CD4-positive, alpha-beta T cell treated with Interleukin-1 beta for 1 hour (primary cell): ENCODE data around the gene EYS.
"Not testable (repeated sequence)": the region's sequence is repeated elsewhere in the genome, so short reads cannot be mapped to it uniquely, and the experiment has no call there.

ENCODE experiments used
- DNase-seq, 2 donors: peaks; one replicate each; pipeline ENCODE4 v3.0.0-alpha.2; 2020 to 2022

Gene EYS

DNA sequence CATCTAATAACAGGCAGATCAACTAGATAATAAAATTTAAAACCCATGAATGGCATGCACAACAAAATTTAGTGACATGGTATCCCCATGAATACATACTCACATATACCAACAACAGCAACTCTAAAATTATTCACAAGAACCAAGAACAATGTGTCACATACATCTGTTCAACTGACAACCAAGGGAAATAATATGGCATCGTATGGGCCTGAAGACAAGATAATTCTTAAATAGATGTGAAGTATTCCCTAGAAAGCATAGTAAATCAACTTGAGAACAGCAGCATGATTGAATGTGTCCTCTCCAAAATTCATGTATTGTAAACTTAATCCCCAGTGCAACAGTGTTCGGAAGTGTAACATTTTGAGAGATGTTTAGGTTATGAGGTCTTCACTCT lies 635.5 kb downstream of the EYS start:
- DNase-seq: no peak

DNA sequence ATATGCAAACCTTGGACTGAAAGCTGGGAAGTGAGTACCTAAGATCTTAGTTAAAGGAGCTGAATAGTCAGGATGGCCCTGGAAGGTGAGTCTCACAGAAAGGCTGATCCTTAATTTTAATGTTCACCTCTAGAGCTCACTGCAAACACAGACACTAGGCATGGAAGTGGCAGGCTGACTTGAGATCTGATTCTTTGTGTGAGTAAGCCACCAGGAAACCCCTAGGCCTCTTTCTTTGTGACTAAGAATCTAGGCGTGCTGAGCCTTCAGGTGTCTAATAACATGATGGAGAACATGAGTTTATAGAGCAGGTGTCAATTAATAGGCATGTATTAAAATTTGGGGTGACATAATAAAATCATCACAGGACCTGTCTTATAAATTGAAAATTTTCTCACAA lies 642.2 kb downstream of the EYS start:
- no peak for DNase-seq

DNA sequence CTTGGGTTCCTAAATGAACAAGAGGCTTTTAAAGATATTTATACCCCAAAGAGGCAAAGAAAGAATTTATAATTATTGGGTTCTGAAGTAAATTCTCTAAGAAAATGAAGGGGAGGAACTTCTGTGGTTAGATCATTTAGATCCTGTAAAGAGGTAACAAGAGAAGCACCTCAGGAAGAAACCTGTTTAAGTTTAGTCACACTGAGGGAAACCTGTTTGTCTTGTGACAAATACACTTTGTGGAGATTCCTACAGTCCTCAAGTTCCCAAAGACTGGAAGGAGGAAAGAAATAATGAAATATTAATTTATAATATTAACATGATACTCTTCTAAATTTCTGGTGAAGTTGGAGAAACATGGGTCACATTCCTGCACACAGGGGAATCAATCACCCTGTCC lies 647.5 kb downstream of the EYS start:
- DNase-seq: no peak

DNA sequence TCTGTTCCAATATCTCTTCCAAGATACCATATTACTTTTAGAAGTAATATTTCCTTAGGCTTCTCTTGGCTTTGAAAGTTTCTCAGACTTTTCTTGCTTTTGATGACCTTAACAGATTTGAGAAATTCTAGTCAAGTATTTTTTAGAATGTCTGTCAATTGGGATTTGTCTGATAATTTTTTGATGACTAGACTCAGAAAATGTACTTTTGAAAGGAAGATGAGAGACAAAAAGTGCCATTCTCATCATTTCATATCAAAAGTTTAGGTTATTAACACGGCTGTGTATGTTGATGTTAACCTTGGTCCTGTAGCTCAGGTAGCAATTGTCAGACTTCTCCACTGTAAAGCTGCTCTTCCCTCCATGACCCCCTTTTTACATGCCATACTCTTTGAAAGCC lies 651.5 kb downstream of the EYS start:
- no peak for DNase-seq

DNA sequence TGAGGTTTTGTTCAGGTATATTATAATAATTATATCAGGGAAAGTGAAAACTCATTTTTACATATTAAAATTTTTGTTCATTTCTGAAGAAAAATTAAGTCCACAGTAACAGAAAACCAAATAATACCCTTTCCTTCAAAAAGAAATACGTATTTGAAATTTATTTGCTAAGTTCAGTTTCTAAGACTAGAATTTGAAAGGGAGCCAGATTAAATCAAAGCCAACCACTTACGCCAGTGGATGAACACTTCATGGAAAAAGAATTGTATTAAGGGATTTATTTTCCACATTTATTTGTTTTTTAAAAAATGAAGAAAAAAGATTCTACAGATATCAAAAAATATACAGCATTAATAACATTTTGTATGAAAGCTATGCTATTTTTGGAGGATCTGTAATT lies 654.4 kb downstream of the EYS start:
- DNase-seq: no peak

DNA sequence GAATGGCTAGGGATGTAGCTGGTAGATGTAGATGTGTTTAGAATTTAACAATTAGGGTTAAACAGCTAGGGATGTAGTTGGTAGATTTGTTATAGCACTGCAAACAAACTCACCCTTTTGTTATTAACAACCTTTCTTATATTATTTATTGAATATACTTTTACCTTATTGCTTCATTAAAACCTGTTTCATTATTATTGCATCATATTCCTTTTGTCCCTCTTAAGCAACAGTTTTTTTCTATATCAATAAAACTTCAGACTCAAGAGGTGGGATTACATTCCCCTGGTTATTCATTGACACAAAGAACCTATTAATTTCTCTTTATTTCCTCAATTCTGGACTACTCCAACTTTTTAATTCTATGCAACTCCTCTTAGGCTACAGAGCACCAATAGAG lies 661.2 kb downstream of the EYS start:
- no peak for DNase-seq

DNA sequence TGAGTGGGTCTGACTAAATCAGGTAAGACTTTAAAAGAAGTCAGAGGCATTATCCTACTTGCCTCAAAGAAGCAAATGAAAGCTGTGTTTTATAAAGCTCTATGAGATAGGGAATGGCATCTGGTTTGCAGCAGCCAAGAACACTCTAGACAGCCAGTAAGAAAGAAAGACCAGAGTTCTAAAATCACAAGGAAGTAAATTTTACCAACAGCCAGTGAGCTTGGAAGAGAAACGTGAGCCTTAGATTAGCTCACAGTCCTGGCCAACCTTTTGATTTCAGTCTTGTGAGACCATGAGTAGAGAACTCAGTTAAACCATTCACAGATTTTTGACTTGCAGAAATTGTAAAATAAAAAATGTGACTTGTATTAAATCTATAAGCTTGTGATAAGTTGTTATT lies 693.0 kb downstream of the EYS start:
- no peak for DNase-seq

DNA sequence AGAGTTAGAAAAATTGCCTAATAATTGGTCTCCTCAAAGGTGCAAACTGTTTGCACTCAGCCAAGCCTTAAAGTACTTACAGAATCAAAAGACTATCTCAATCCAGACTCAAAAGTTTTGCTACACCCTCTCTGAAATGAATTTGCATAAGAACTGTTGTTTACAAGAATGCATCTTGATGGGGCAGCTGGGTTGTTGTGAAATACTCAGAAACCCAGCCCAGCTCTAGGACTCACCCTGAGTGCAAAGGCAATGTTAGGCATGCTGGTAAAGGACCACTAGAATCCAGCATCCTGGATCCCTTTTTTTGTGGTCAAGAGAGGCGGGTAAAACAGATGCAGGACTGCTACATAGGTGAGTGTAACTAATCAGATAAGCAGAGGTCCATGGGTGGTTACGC lies 700.2 kb downstream of the EYS start:
- no peak for DNase-seq

DNA sequence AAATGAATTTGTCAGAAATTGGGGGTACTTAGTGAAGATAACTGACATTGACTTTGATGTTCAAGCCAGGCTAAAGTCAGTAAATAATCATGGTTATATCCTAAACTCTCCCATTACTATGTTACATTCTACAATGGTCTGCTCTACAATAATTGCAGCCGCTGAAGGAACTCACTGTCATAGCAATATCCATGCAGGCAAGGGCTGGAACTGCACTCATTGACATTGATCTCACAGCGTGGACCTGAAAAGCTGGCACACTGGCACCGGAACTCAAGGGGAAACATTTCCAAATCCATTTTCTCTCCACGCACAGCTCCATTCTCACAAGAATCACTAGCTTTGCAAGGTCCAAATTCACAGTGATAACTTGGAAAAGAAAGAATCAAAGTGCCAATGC lies 702.7 kb downstream of the EYS start:
- no peak for DNase-seq

DNA sequence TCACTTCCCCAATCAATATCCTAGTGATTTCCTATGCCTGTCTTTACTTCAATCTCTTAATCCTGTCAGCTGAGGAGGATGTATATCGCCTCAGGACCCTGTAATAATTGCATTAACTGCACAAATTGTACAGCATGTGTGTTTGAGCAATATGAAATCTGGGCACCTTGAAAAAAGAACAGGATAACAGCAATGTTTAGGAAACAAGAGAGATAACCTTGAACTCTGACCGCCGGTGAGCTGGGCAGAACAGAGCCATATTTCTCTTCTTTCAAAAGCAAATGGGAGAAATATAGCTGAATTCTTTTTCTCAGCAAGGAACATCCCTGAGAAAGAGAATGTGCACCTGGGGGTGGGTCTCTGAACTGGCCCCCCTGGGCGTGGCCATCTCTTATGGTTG lies 704.1 kb downstream of the EYS start:
- not testable (repeated sequence) for DNase-seq

DNA sequence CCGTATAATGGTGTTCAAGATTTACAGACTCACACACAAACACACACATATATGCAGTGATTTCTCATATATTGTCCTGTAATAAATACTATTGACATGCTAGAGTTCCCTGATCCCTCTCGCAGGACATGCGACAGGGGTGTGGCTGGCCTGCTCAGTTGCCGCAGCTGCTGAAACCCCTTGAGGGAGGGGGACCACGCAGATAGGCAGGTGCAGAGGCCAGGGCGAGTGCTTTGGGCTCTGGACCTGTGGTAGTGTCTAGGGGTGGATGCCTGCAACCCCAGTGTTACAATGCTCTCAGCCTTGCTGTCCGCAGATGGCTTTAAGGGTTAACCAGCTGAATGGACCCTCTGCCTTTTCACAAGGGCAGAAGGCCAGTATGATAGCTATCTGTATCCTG lies 706.2 kb downstream of the EYS start:
- no peak for DNase-seq

DNA sequence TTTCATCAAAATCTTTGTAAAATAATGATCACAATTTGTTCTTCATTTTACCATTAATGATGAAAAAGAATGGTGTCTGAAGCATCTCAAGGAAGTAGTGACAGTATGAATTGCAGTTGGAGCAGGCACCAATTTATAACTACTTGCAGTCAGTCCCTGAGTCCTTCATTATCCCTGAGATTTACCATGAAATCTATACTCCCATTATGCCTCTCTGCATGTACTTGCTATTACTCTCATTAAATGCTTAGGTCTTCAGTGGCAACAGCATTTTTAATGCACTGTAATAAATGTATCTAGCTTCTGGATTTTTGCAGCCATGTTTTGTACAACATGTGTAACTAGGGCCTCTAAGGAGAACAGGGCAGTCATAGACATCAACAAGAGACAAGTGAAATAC lies 708.8 kb downstream of the EYS start:
- no peak for DNase-seq

DNA sequence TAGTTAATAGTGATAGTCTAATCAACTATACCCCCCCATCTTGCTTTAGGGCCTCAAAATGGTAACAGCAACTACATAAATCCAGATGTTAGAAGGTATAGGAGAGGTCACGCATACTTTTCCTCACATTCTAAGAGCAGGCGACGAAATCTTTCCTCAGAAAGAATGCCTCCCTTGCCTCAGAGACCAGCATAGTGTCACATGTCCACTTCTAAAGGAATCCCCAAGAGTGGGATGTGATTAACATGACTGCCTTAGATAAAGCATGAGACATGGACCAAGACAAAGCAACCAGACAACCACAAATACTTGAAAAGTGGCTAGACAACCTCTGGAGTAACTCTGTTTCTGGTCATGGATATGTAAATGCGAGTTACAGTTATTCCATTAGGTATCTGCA lies 710.7 kb downstream of the EYS start:
- DNase-seq: no peak

DNA sequence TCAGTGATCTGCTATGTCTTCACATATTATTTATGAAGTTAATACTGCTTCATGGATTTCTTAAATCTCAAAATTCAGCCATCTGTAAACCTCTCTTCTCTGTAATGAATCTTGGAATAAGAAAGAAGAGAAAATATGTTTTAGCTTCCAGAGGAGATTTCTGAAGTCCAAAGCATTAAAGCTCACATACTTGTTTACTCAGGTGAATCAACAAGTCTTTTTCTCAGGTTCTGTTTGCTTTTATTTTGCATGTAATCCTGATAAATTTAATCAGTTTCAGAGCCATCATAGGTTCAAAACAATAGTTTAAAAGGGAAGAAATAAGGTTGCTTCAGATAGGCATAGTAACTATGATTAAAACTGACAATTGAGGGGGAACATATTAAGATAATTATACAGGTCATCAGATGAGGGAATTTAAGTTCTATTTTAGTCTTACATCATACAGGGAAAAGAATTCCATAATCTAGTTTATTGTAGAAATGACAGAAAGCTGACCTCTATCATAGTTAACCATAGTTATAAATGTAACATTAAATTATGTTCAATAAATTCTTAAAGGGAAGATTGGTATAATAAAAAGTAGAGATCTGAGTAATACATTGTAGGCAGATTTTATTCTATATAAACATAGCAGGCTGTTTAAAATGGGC lies 716.2 kb downstream of the EYS start:
- no peak for DNase-seq

DNA sequence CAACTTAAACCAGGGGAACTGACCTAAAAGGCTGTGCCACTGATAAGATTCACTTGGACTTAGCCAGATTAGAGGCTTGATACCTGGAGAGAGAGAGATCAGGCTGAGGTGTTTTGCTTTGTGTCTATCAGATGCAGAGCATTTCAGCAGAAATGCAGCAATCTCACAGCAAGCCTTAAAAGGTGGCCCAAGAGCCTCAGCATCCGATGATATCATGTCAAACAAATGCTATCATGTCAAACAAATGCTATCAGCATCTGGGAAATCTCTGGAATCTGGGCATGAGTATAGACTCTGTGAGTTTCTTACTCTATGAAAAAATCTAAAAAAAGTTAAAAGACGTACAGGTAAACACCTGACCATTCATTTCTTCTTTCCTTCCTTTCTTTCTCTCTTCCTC lies 718.9 kb downstream of the EYS start:
- DNase-seq: no peak

DNA sequence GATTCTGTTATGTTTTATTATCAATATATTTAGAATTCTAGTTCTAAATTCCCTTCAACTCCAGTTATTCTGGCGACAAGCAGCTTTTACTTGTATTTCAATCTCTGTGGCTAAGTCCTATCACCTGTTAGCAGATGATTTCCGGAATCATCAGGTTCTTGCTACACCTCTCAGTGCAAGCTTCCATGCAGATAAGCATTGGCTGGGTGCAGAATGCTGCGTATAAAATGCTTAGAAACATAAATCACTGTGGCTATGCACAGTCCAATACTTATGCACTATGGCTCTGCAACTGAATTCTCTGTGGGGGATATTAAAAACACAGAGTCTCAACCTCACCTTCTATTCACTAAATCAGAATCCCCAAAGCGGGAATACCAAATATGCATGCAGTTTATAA lies 720.0 kb downstream of the EYS start:
- DNase-seq: no peak

DNA sequence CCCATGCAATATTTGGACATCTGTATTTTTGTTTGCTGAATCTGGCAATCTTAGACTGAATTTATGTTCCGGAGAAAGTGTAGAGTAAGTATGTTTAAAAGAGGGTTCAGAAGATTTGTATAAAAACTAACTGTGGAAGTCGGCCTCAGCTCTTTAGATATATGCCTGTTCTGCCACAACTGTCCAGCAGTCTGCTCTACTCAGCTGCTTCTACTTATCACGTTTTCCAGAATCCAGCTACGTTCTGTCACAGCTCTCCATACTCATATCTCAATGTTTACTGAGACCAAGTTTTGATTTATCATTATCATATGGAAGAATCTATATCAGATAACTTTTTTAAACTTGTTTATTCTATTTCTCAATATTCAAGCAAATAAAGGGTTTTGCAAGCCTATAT lies 721.3 kb downstream of the EYS start:
- DNase-seq: no peak

DNA sequence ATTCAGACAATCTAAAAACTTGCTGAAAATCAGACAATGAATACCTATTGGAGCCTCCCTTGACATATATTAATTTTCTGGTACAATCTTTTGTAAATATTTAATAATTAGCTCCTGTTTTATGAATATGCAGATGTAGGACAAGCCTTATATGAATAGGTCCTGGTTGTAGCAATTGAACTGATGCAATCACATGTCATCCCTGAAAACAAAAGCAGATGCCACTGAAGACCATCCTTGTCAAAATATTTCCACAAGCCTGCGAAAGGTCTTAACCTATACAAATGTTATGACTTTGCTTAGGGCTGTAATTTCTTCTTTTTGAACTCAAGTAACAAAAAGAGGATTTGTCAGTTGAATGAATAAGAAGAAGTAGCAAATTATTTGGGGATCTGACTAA lies 722.1 kb downstream of the EYS start:
- DNase-seq: no peak

DNA sequence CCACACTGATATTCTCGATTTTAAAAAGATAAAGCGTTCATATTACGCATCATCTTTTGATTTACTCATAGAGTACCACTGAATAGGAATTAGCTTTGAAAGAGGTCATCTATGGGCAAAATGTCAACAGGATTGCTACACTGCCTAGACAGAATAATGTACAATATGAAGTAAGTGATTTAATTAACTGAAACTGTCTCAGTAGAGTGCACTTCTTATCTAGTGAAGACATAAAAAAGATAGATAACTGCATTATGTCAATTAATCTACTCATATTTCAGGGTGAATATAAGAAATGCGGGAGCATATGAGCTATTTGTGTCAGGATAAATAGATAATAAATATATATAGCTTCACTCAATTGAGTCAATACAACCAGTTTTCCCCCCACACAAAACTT lies 723.9 kb downstream of the EYS start:
- DNase-seq: no peak

DNA sequence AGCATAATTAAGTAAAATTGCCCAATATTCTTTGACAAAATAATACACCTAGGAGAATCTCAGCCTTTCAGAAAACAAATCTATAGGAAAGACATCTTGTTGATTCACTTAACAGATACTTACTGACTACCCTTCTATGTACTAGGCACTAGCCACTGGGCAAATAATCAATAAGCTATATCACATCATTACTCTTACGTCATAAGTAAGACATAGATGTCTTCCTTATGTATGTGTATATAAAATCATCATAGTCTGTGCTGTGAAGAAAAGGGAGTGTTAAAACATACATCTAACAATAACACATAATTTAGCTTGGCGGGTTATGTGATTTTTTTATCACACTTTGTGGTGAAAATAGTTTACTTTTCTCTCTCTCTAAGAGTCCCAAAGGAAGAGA lies 733.9 kb downstream of the EYS start:
- no peak for DNase-seq

DNA sequence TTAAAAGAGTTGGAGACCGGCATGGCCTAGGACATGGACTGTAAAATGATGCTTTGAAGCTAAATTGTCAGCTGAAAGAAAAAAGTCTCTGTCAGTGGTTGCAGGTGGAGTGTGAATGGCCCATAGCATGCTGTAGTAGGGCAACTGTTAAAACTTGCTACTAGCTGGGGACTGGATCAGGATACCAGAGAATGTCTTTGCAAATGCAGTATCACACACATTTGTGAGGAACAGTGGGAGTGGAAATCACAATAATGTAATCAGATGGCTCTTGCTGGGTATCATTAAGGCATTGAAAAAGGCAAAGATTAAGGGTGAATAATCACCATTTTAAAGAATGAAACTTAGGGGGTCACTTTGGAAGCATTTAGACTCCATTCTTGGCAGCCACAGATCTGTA lies 737.9 kb downstream of the EYS start:
- DNase-seq: no peak

DNA sequence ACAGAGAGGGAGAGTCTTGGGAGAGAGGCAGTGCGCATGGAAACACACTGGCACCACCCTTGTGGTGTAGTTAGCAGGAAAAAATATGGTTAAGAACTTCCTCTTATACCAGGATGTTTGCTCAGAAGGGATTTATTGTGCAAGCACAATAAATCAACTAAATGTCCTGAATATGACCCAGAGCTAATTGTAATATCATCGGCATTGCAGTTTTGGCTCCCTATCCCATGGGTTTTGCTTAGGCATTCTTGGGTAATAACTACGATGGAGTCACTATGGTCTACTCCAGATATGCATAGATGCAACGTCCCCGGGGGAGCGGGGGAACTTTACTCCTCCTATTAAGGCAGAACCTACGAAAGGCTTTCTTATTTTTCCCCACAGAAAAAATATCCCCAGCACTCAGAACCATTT lies 751.6 kb downstream of the EYS start:
- no peak for DNase-seq

DNA sequence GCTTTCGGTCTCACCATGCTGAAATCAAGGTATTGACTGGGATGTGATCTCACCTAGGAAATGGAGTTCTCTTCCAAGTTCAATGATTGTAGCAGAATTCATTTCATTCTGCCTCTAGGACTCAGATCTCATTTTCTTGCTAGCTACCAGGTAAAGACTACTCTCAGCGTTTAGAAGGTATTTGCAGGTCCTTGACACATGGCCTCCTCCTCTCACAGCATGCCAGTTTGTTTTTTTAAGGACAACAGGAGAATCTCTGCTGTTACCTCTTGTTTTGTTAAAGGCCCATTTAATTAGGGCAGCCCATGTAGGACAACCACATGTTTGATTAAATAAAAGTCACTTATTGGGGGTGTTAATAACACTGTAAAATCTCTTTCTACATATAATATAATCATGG lies 757.8 kb downstream of the EYS start:
- DNase-seq: no peak

DNA sequence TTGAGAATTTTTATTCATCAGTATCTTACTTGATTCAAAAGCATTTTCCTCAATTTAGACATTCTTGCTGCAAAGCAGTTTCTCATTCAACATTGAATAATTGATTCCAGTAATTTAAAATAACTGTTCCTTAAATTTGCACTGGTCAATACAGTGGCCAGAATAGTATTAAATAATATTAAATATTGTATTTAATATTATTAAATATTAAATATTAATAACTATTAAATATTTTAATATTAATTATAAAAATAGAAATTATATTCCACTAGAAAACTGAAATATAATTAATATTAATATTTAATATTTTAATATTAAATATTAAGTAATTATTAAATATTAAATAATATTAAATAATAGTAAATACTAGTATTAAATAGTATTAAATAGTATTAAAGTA lies 758.8 kb downstream of the EYS start:
- no peak for DNase-seq

DNA sequence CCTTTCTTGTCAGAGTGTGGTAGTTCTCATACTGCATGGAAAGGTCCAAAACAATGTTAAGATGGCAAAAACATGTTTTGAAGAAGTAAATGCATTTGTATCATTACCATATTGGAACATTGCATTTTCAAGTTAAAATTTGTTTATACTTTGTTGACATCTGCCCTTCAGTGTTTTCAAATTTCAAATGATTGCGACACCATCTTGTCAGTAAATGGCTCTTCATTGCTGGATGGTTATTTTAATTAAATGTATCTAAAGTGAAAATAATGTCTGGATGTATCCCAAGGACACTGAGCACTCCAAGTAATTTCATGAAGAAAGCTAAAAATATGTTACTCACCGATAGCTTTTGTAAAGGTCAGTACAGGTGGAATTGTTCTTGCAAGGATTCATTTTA lies 761.6 kb downstream of the EYS start:
- no peak for DNase-seq

DNA sequence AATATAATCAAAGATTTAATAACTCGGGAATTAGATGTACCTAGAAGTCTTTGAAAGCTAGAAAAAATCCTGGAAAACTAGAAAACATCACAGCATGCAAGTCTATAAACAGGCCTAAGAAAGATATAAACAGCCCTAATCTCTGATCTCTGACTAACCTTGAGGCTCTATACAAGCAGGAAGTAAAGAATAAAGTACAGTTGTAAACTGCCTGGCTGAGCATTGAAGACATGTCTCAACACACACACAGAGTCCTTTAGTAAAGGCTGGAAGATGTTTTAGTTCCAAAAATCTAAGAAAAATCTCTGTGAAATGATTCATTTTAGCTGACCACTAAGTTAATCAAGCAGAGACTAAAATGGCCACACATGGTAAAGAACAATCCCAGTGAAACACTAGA lies 774.5 kb downstream of the EYS start:
- DNase-seq: no peak
